ENCODE measurements around the gene ZNF311. TPM values are rescaled to one million over a fixed set of nuclear protein-coding genes. Genes with fewer than 3 reads are reported as not detected.

ZNF311 gene
- total RNA-seq = 2.6 TPM

DNA sequence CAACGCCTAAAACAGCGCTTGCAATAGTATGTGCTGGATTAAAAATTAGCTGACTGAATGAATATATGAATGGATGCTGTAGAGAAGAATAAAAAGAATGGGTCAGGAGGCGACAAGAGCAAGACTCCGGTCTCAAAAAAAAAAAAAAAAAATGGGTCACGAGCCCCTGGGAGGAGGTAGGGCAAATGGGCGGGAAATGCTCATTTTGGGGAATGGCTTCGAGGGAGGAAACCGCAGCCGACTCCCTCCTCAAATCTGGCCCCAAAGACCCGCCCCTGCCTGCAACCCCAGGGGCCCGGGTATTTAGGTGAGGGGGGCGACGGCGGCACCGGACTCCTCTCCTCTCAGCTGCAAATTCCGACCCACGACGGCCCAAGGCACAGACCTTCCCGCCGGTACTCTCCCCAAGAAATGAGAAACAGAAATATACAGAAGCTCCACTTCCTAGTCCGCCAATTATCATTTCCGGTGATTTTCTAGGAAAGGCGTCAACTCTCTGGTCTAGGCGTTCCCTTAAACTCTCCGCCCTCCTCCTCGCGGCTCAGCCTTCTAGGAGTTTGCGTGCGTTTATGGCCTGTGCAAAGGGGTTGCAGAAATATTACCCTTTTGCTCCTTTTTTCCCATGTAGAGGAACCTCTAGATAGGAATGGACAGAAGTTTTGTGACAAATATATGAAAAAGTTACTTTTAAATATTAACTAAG lies at the start of gene ZNF311:
TSS of gene ZNF311 (minus strand) at position 133 of the 703 bp plus-strand sequence. CDS start 1,361 bp downstream, outside the sequence.

DNA sequence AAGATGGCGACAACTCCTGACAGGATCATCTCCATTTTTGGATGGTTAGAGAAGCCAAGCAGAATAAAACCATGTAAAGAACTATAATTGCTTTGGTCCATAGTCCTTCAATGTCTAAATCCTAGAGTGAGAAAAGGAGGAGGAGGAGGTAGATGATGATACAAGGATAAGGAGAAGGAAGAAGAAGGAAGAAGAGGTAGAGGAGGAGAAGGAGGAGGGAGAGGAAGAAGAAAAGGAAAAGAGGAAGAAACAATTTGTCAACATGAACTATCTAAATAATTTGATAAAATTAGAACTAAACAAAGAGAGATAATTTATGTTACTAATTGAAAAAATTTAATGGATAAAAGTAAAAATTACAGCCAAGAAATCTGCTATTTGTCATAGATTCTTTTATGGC lies 40.0 kb upstream of the ZNF311 start, which contains the start of gene OR2W1:
TSS of gene OR2W1 (minus strand) at position 101 of the 400 bp plus-strand sequence. CDS start at position 101, 0 bp downstream.

Small RNA genes lying within 50 kb of the gene (small RNA-seq; reads per million reads assigned to genes)
- gene RN7SL471P (ENCODE audit: low replicate concordance) = not detected

Other genes with a start within 250 kb of the ZNF311 start
- 66.6 TPM for gene TRIM27, start 81.3 kb downstream of the ZNF311 start, total RNA-seq
- not detected for gene OR2W1, start 39.9 kb upstream of the ZNF311 start, total RNA-seq
- not detected for gene OR2B3, start 82.0 kb upstream of the ZNF311 start, total RNA-seq
- gene OR2J1, start 94.2 kb upstream of the ZNF311 start, total RNA-seq = not detected
- not detected for gene OR2J3, start 102.7 kb upstream of the ZNF311 start, total RNA-seq
- gene OR2J2, start 165.6 kb upstream of the ZNF311 start, total RNA-seq = 0.12 TPM

All from metanephros (tissue), 2 donors.